ENCODE measurements around the gene LRRC55.

LRRC55 gene

DNA sequence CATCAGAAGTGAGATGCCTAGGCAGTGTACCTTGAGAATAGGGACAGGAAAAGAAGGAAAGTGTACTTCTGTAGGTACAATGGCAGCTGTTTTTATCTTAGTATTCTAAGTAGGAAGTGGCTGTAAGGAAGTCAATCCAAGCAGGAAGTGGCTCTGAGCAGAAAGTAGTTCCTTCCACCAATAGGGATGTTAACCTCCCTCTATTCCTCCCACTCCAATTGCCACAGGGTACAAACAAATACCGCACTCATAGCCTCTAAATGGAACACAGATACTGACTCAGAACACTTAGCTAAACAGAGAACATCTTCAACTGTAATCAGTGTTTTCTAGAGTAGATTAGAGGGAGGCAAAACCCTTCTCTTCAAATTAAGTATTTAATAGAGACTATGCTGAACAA lies 10.6 kb downstream of the LRRC55 start:
- H3K4me3 ChIP-seq (ENCODE audit: control insufficient read depth, low read depth, low read length): no peak overlapping the region
- TF ChIP-seq, protein P1, sequence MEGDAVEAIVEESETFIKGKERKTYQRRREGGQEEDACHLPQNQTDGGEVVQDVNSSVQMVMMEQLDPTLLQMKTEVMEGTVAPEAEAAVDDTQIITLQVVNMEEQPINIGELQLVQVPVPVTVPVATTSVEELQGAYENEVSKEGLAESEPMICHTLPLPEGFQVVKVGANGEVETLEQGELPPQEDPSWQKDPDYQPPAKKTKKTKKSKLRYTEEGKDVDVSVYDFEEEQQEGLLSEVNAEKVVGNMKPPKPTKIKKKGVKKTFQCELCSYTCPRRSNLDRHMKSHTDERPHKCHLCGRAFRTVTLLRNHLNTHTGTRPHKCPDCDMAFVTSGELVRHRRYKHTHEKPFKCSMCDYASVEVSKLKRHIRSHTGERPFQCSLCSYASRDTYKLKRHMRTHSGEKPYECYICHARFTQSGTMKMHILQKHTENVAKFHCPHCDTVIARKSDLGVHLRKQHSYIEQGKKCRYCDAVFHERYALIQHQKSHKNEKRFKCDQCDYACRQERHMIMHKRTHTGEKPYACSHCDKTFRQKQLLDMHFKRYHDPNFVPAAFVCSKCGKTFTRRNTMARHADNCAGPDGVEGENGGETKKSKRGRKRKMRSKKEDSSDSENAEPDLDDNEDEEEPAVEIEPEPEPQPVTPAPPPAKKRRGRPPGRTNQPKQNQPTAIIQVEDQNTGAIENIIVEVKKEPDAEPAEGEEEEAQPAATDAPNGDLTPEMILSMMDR (IDR thresholded peaks at IDR 0.05; ENCODE audit: control insufficient read depth, insufficient read depth, low read depth, low read length, missing control alignments): no peak
- no peak for DNase-seq (ENCODE audit: low read depth)

DNA sequence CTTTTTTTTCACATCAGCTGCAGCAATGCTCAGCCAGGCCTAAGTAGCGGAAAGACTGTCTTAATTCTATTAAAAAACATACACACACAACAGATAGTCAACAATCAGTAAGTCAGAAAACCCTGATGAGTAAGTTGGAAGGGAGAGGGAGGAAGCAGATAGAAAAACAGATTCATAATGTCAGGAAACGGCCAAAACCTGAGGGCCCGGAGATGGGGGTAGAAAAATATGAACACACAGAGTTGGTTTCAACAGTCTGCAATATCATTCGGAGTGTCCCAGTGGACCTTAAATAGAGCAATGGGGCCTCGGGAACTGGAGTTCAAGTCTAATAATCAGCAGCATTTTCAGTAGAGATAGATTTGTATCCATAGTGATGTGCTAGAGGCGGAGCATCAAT lies 14.8 kb downstream of the LRRC55 start:
- no peak overlapping the region for H3K4me3 ChIP-seq (ENCODE audit: control insufficient read depth, low read depth, low read length)
- no peak for DNase-seq (ENCODE audit: low read depth)
- TF ChIP-seq, protein P1 (IDR thresholded peaks at IDR 0.05; ENCODE audit: control insufficient read depth, insufficient read depth, low read depth, low read length, missing control alignments): no peak

DNA sequence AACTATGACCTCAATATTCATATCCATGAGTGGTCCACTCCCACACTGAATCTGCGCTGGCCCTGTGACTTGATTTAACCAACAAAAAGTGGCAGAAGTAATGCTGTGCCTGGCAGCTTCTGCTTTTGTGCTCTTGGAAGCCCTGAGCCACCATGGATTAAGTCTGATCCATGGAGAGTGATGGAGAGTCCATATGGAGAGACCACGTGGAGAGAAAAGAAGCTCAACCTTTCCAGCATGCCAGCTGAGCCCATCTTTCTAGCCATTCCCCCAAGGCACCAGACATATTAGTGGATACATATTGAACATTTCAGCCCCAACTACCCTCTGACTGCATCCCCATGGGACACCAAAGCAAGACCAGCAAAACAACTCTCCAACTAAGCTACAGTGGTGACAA lies 16.0 kb downstream of the LRRC55 start:
- H3K4me3 ChIP-seq (ENCODE audit: control insufficient read depth, low read depth, low read length): no peak overlapping the region
- no peak for DNase-seq (ENCODE audit: low read depth)
- TF ChIP-seq, protein P1 (IDR thresholded peaks at IDR 0.05; ENCODE audit: control insufficient read depth, insufficient read depth, low read depth, low read length, missing control alignments): no peak

DNA sequence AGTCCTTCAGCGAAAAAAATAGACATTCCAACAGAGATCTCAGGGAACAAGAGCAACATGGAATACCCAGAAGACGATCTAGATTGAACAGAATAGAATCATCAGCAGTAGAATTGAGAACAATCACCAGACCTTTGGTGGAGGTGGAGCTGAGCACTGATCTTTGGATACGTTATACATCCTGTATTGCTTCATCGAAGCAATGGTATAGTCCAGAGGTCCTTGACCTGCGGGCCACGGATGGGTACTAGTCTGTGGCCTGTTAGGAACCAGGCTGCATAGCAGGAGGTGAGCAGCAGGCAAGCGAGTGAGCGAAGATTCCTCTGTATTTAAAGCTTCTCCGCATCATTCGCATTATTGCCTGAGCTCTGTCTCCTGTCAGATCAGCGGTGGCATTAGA lies 17.6 kb downstream of the LRRC55 start:
- no peak for DNase-seq (ENCODE audit: low read depth)
- H3K4me3 ChIP-seq (ENCODE audit: control insufficient read depth, low read depth, low read length): no peak overlapping the region
- TF ChIP-seq, protein P1 (IDR thresholded peaks at IDR 0.05; ENCODE audit: control insufficient read depth, insufficient read depth, low read depth, low read length, missing control alignments): no peak

DNA sequence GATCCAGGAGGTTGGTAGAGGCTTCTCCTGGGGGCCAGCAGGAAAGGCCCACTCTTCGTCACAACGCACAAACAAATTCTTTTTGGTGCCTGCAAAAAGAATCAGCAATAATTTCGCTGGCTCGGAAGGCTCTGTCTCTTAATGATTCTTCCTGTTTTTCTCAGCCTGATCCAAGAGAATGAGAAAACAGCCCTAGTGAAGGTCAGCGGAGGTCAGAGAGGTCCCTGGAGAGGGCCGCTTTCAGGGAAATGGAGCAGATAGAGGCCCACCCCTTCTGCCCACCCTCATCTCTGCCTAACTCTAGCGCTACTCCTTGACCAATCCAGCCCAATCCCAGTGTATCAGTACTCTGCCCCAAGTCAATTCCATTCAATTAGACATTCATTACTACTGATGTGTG lies 19.2 kb downstream of the LRRC55 start:
- DNase-seq (ENCODE audit: low read depth): no peak
- no peak overlapping the region for H3K4me3 ChIP-seq (ENCODE audit: control insufficient read depth, low read depth, low read length)
- TF ChIP-seq, protein P1 (IDR thresholded peaks at IDR 0.05; ENCODE audit: control insufficient read depth, insufficient read depth, low read depth, low read length, missing control alignments): no peak

DNA sequence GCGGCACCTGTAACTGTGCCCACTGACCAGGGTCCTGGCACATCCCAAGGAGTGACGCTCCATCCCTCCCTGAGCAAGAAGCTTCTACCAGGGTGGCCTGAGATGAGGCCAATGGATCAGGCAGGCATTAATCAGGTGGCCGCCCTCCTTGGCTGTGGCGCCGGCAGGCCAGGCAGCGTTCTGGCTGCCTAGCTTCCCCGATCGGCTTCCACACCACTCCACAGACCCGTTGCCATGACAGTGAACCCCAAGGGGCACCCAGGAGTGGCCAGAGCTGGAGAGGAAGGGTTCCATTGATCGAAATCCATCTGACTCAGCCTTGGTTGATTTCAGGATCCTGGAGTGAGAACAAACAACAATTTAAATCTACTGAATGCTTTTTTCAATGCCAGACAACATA lies 20.5 kb downstream of the LRRC55 start:
- DNase-seq (ENCODE audit: low read depth): no peak
- TF ChIP-seq, protein P1 (IDR thresholded peaks at IDR 0.05; ENCODE audit: control insufficient read depth, insufficient read depth, low read depth, low read length, missing control alignments): no peak
- no peak overlapping the region for H3K4me3 ChIP-seq (ENCODE audit: control insufficient read depth, low read depth, low read length)

DNA sequence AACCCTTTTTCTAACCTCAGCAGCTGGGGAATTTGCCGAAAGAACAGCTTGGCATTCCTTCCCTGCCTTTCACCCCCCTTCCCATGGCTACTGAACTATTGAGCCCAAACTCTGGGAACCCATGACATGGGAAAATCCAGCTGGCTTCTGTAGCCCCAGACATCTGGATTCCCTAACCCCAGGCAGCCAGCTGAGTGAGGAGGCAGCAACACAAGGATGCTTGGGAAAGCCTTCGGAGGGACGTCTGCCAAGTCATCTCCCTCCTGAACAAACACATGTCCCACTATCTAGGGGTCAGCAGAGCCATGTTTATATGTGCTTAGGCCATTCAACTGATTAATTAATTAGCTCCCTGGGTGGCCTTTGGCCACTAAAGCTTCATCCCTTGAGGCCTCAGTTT lies 21.6 kb downstream of the LRRC55 start:
- no peak overlapping the region for H3K4me3 ChIP-seq (ENCODE audit: control insufficient read depth, low read depth, low read length)
- DNase-seq (ENCODE audit: low read depth): no peak
- TF ChIP-seq, protein P1 (IDR thresholded peaks at IDR 0.05; ENCODE audit: control insufficient read depth, insufficient read depth, low read depth, low read length, missing control alignments): no peak
